IMR-90 (cell line): Measurements from ENCODE around the gene CD207. TPM values are rescaled to one million over a fixed set of nuclear protein-coding genes. Genes with fewer than 3 reads are reported as not detected.

Source experiments
- ATAC-seq: fragments of 200-7000 bp; cut with Tn5 transposase; 2 replicates; pipeline ENCODE4 v1.9.1; 2020; ENCODE audit warnings: low read depth, mild to moderate bottlenecking, moderate library complexity
- BruUV-seq: library from RNA; stranded (reverse); fragments of 400-500 nt; replicated peaks from 2 replicates; lab custom pipeline; 2021; lab: Mats Ljungman, UMichigan
- CTCF ChIA-PET: fragments of 300-600 bp; formaldehyde crosslinking; extraction: SDS; loops from one replicate; lab custom pipeline; 2021; ENCODE audit warnings: antibody characterized with exemption; lab: Yijun Ruan, JAX
- POLR2A ChIA-PET: fragments of 300-600 bp; sonication (Branson Sonifier 250); formaldehyde crosslinking; loops from one replicate; lab custom pipeline; 2022; ENCODE audit warnings: antibody characterized with exemption; ENCODE audit not compliant: unreplicated experiment; lab: Charles Lee
- DNase-seq: peaks from one replicate; pipeline ENCODE4 v3.0.0; 2013
- H2AFZ ChIP-seq: replicated peaks from 2 replicates; pipeline ENCODE3; 2013; ENCODE audit warnings: low read length, mild to moderate bottlenecking; ENCODE audit not compliant: poor library complexity
- H2AK5ac ChIP-seq: 2 replicates; pipeline ENCODE4 v1.6.1; 2013; ENCODE audit warnings: low read depth, low read length, inconsistent platforms
- H2AK9ac ChIP-seq: replicated peaks from 2 replicates; pipeline ENCODE3; 2013; ENCODE audit warnings: mild to moderate bottlenecking, low read depth, low read length, moderate library complexity; ENCODE audit not compliant: poor library complexity
- H2BK120ac ChIP-seq: 2 replicates; pipeline ENCODE4 v1.6.1; 2013; ENCODE audit warnings: low read depth, low read length, inconsistent platforms
- H2BK15ac ChIP-seq: 3 replicates; pipeline ENCODE4 v1.6.1; 2013; ENCODE audit warnings: low read depth, low read length, inconsistent platforms
- H2BK20ac ChIP-seq: 2 replicates; pipeline ENCODE4 v1.6.1; 2013; ENCODE audit warnings: low read depth, mild to moderate bottlenecking, inconsistent platforms, low read length, moderate library complexity
- H2BK5ac ChIP-seq: 2 replicates; pipeline ENCODE4 v1.6.1; 2013; ENCODE audit warnings: mild to moderate bottlenecking, low read depth, low read length, inconsistent platforms; ENCODE audit not compliant: poor library complexity, severe bottlenecking
- H3K14ac ChIP-seq: replicated peaks from 2 replicates; pipeline ENCODE4 v1.6.1; 2013; ENCODE audit warnings: low read depth, low read length, inconsistent platforms
- H3K18ac ChIP-seq: 2 replicates; pipeline ENCODE4 v1.6.1; 2013; ENCODE audit warnings: low read depth, low read length, control low read depth
- H3K23ac ChIP-seq: 2 replicates; pipeline ENCODE4 v1.6.1; 2013; ENCODE audit warnings: low read depth, low read length, inconsistent platforms
- H3K27ac ChIP-seq: 2 replicates; pipeline ENCODE4 v1.5.1; 2013; ENCODE audit warnings: mild to moderate bottlenecking, control low read depth, low read length; ENCODE audit not compliant: insufficient read depth
- H3K27me3 ChIP-seq: 2 replicates; pipeline ENCODE4 v1.6.1; 2013; ENCODE audit warnings: low read length; ENCODE audit not compliant: control insufficient read depth, insufficient read depth
- H3K36me3 ChIP-seq: 2 replicates; pipeline ENCODE4 v1.6.1; 2013; ENCODE audit warnings: low read length, mixed read lengths; ENCODE audit not compliant: control insufficient read depth, insufficient read depth
- H3K4ac ChIP-seq: 2 replicates; pipeline ENCODE4 v1.6.1; 2013; ENCODE audit warnings: low read depth, low read length, inconsistent platforms
- H3K4me1 ChIP-seq: 2 replicates; pipeline ENCODE4 v1.6.1; 2013; ENCODE audit warnings: low read length, mixed read lengths; ENCODE audit not compliant: control insufficient read depth, insufficient read depth
- H3K4me2 ChIP-seq: 2 replicates; pipeline ENCODE4 v1.6.1; 2013; ENCODE audit warnings: low read depth, mild to moderate bottlenecking, control low read depth, low read length, moderate library complexity
- H3K4me3 ChIP-seq: 2 replicates; pipeline ENCODE4 v1.5.1; 2013; ENCODE audit warnings: low read depth, mild to moderate bottlenecking, control low read depth, low read length, moderate library complexity; ENCODE audit not compliant: insufficient read depth
- H3K56ac ChIP-seq: 2 replicates; pipeline ENCODE4 v1.6.1; 2013; ENCODE audit warnings: low read length, inconsistent platforms; ENCODE audit not compliant: insufficient read depth; ENCODE audit errors: extremely low read depth
- H3K79me1 ChIP-seq, 2 experiments: 2 replicates each; pipeline ENCODE4 v1.6.1; 2013; ENCODE audit warnings: low read length in 2 of 2, inconsistent platforms in 1 of 2, low read depth in 1 of 2
- H3K9ac ChIP-seq: 2 replicates; pipeline ENCODE4 v1.6.1; 2013; ENCODE audit warnings: low read depth, low read length, control low read depth
- H3K9me1 ChIP-seq: 2 replicates; pipeline ENCODE4 v1.6.1; 2013; ENCODE audit warnings: low read length, inconsistent platforms; ENCODE audit not compliant: insufficient read depth
- H3K9me3 ChIP-seq: 2 replicates; pipeline ENCODE4 v1.6.1; 2013; ENCODE audit warnings: low read length; ENCODE audit not compliant: control insufficient read depth, insufficient read depth
- H4K20me1 ChIP-seq: 2 replicates; pipeline ENCODE4 v1.6.1; 2013; ENCODE audit warnings: low read length, inconsistent platforms; ENCODE audit not compliant: insufficient read depth
- H4K5ac ChIP-seq: 2 replicates; pipeline ENCODE4 v1.6.1; 2013; ENCODE audit warnings: mild to moderate bottlenecking, low read depth, low read length, control low read depth
- H4K8ac ChIP-seq, 2 experiments: 2 replicates each; pipeline ENCODE4 v1.6.1; 2013; ENCODE audit warnings: low read depth in 2 of 2, low read length in 2 of 2, control low read depth in 1 of 2, inconsistent platforms in 1 of 2
- H4K91ac ChIP-seq: 2 replicates; pipeline ENCODE4 v1.6.1; 2013; ENCODE audit warnings: low read depth, low read length, inconsistent platforms; ENCODE audit not compliant: insufficient read depth
- BHLHE40 ChIP-seq: fragments of 150-350 bp; IDR thresholded peaks from 2 replicates; pipeline ENCODE4 v1.6.1; 2016; ENCODE audit warnings: mild to moderate bottlenecking, low read depth, low read length
- MAFK ChIP-seq: IDR thresholded peaks from 2 replicates; pipeline ENCODE4 v1.6.1; 2012; ENCODE audit warnings: low read depth, low read length, improper control_type of control experiment
- WGBS, 2 experiments: methylation state at CpG; one replicate each; pipeline versions ENCODE4 v1.1.5 to v1.1.7; 2013; ENCODE audit warnings: missing lambda C conversion rate in 2 of 2; ENCODE audit not compliant: insufficient read length in 1 of 2; ENCODE audit errors: extremely low coverage in 2 of 2; 5-methylcytosine and 5-hydroxymethylcytosine counted together
- dilution Hi-C: fragments of 300-500 bp; cut with HindIII; formaldehyde crosslinking; loops from one replicate; pipeline ENCODE4 v1.14.3; 2018; ENCODE audit warnings: low sequenced_read_pairs; ENCODE audit not compliant: unreplicated experiment
- in situ Hi-C: fragments of 300-500 bp; cut with MboI; formaldehyde crosslinking; loops from 3 replicates; pipeline ENCODE4 v1.14.3; 2019; ENCODE audit warnings: low sequenced_read_pairs, inconsistent platforms, mixed read lengths
- intact Hi-C: fragments of 100-400 bp; cut with micrococcal nuclease; formaldehyde crosslinking; loops from 2 replicates; pipeline ENCODE4 v1.10.0; 2022
- polyA plus RNA-seq, 3 experiments: library from polyadenylated mRNA; depleted of rRNA; stranded (reverse); fragments of >200 nt; gene quantifications; 2 replicates each; pipeline ENCODE4 v1.2.3, GENCODE V29; 2012; ENCODE audit warnings: low replicate concordance in 1 of 3
- total RNA-seq: library from RNA; depleted of rRNA; stranded (reverse); fragments of >200 nt; gene quantifications from 2 replicates; pipeline ENCODE4 v1.2.3, GENCODE V29; 2012
- TF ChIP-seq, protein P1 (sequence below): fragments of 150-350 bp; IDR thresholded peaks from 2 replicates; pipeline ENCODE4 v1.6.1; 2017; ENCODE audit warnings: mild to moderate bottlenecking, antibody characterized with exemption, low read length, low read depth
- TF ChIP-seq, protein P2 (sequence below): conservative IDR thresholded peaks from 2 replicates; pipeline ENCODE4 v1.5.1; 2012; ENCODE audit warnings: mild to moderate bottlenecking, low read depth, low read length, improper control_type of control experiment

The CD207 gene
- total and polyA plus RNA-seq, 2 of the 4 experiments (the other 2 are of a cell fraction), result not detected

DNA sequence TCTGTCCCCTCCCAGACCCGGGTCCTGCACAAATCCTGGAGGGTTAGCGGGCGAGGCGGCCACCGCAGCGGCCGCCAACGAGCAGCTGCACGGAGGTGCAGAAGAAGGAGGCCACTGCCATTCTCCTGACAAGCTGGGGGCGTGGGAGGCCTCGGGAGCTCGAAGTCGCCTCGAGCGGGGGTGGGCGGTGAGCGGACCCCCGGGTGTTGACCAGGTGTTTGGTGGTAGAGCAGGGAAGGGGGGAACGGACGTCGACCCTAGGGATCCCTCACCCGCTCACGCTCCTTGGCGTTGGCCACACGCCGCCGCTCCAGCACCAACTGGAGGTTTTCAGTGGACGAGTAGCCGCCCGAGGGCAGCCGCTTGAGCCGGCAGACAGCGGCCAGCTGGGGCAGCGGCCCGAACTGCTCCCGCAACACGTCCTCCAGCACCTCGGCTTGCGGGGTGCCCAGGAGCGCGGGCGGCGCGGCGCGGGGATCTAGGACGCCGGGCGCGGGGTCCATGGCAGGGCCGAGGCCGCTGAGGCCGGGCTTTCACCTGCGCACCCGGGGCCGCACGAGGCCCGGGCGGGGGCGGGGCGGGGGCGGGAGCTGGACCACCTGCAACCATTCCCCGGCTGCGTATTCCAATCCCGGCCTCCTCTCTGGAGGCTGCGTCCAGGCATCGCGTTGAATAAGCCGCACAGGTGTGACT is 45.3 kb downstream of the CD207 start, which contains the start of gene FIGLA:
Gene FIGLA, minus strand, starts transcription at position 508 of the 693 bp plus-strand sequence. Its CDS starts 5 bp downstream, at position 503.
- Histone ChIP-seq H2AK9ac (no peak within 1 kb of the TSS), H2BK120ac (no peak within 1 kb of the TSS), H2BK20ac (no peak within 1 kb of the TSS), H3K4me2 (no peak within 1 kb of the TSS), H3K14ac (no peak within 1 kb of the TSS), H2BK15ac (no peak within 1 kb of the TSS), H3K9ac (no peak within 1 kb of the TSS), H3K9me1 (no peaks in the 10 kb centered on the region), H3K56ac (no peak within 1 kb of the TSS), H3K9me3 (no peaks in the 10 kb centered on the region), H4K20me1 (no peaks in the 10 kb centered on the region), H4K5ac (no peak within 1 kb of the TSS), H3K27ac (no peak within 1 kb of the TSS), H3K36me3 (no peaks in the 10 kb centered on the region), H3K18ac (no peak within 1 kb of the TSS), H4K8ac (no peak within 1 kb of the TSS), H3K4me1 (no peaks in the 10 kb centered on the region), H3K79me1 (no peaks in the 10 kb centered on the region), H3K4me3 (no peak within 1 kb of the TSS), H4K91ac (no peak within 1 kb of the TSS), H2BK5ac (no peak within 1 kb of the TSS), H3K23ac (no peak within 1 kb of the TSS), H2AK5ac (no peak within 1 kb of the TSS), H3K27me3 (peaks cover 33% of the 10 kb centered on the region), H2AFZ (peak within 1 kb of the TSS; percentile 27), H3K4ac (no peak within 1 kb of the TSS)
- dilution Hi-C loops, result no loop called here
- 2% methylated on average over 38 of the region's 69 CpGs; no CpG with 5 or more reads in 1 of the 2 experiments for WGBS, 2 experiments
- no TSS peak for BruUV-seq
- TF ChIP-seq BHLHE40 (no peak), MAFK (no peak)
- TF ChIP-seq, protein P1, sequence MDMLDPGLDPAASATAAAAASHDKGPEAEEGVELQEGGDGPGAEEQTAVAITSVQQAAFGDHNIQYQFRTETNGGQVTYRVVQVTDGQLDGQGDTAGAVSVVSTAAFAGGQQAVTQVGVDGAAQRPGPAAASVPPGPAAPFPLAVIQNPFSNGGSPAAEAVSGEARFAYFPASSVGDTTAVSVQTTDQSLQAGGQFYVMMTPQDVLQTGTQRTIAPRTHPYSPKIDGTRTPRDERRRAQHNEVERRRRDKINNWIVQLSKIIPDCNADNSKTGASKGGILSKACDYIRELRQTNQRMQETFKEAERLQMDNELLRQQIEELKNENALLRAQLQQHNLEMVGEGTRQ, result no peak
- TF ChIP-seq, protein P2, sequence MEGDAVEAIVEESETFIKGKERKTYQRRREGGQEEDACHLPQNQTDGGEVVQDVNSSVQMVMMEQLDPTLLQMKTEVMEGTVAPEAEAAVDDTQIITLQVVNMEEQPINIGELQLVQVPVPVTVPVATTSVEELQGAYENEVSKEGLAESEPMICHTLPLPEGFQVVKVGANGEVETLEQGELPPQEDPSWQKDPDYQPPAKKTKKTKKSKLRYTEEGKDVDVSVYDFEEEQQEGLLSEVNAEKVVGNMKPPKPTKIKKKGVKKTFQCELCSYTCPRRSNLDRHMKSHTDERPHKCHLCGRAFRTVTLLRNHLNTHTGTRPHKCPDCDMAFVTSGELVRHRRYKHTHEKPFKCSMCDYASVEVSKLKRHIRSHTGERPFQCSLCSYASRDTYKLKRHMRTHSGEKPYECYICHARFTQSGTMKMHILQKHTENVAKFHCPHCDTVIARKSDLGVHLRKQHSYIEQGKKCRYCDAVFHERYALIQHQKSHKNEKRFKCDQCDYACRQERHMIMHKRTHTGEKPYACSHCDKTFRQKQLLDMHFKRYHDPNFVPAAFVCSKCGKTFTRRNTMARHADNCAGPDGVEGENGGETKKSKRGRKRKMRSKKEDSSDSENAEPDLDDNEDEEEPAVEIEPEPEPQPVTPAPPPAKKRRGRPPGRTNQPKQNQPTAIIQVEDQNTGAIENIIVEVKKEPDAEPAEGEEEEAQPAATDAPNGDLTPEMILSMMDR, result no peak
- ATAC-seq, result peak; percentile 29
- in situ Hi-C loops, result no loop called here
- CTCF ChIA-PET, result no interaction called here
- intact Hi-C loops, result no loop called here
- POLR2A ChIA-PET, result interaction anchor here (0.6 kb wide), 1 partner anchor 101 kb away, joined by 4 read pairs; no protein-coding TSS in a partner anchor
- DNase-seq, result no peak
